Caco-2 (cell line): Measurements from ENCODE around the gene R3HDML. TPM values are rescaled to one million over a fixed set of nuclear protein-coding genes. Genes with fewer than 3 reads are reported as not detected.

Experiments used
- BruUV-seq: library from RNA; stranded (reverse); fragments of 400-500 nt; replicated peaks from 2 replicates; lab custom pipeline; 2021; lab: Mats Ljungman, UMichigan
- CTCF ChIA-PET: fragments of 300-600 bp; sonication (Branson Sonifier 250); formaldehyde crosslinking; loops from one replicate; lab custom pipeline; 2022; ENCODE audit warnings: antibody characterized with exemption; lab: Charles Lee
- POLR2A ChIA-PET: fragments of 300-600 bp; sonication (Branson Sonifier 250); formaldehyde crosslinking; loops from one replicate; lab custom pipeline; 2022; ENCODE audit warnings: antibody characterized with exemption; lab: Charles Lee
- DNase-seq, 2 experiments: peaks; one replicate each; pipeline versions ENCODE4 v3.0.0 to v3.0.0-alpha.2; 2020 to 2022
- H3K27me3 ChIP-seq: replicated peaks from 2 replicates; pipeline ENCODE4 v1.6.0; 2011; ENCODE audit warnings: low read length; ENCODE audit not compliant: control insufficient read depth, insufficient read depth
- H3K36me3 ChIP-seq: 2 replicates; pipeline ENCODE4 v1.5.1; 2011; ENCODE audit warnings: low read length; ENCODE audit not compliant: control insufficient read depth, insufficient read depth
- H3K4me1 ChIP-seq: fragments of 250-450 bp; sonication (Bioruptor Pico); 2 replicates; pipeline ENCODE4 v1.5.1; 2020; ENCODE audit warnings: mild to moderate bottlenecking
- H3K4me3 ChIP-seq: 2 replicates; pipeline ENCODE4 v1.5.1; 2011; ENCODE audit warnings: low read depth, mild to moderate bottlenecking, control low read depth, low read length
- H3K9me3 ChIP-seq: fragments of 250-450 bp; sonication (Bioruptor Pico); 2 replicates; pipeline ENCODE4 v1.5.1; 2020; ENCODE audit warnings: mild to moderate bottlenecking, moderate library complexity
- H3K27ac Mint-ChIP-seq: one replicate; pipeline ENCODE4 v1.8.0; 2022; ENCODE audit warnings: mixed read lengths; ENCODE audit not compliant: unreplicated experiment
- H3K27me3 Mint-ChIP-seq: one replicate; pipeline ENCODE4 v1.8.0; 2022; ENCODE audit warnings: mixed read lengths; ENCODE audit not compliant: insufficient read depth, unreplicated experiment
- H3K36me3 Mint-ChIP-seq: one replicate; pipeline ENCODE4 v1.8.0; 2022; ENCODE audit warnings: mild to moderate bottlenecking, mixed read lengths; ENCODE audit not compliant: insufficient read depth, unreplicated experiment
- H3K4me1 Mint-ChIP-seq: one replicate; pipeline ENCODE4 v1.8.0; 2022; ENCODE audit warnings: low read depth, mixed read lengths; ENCODE audit not compliant: unreplicated experiment
- H3K4me3 Mint-ChIP-seq: one replicate; pipeline ENCODE4 v1.8.0; 2022; ENCODE audit warnings: mild to moderate bottlenecking, moderate library complexity, mixed read lengths; ENCODE audit not compliant: unreplicated experiment
- H3K9me3 Mint-ChIP-seq: one replicate; pipeline ENCODE4 v1.8.0; 2022; ENCODE audit warnings: mixed read lengths; ENCODE audit not compliant: unreplicated experiment
- CTCF ChIP-seq, 2 experiments: fragments of 200-600 bp in 1 of 2; IDR thresholded peaks; 1 replicate in 1 of 2; 2 replicates in 1 of 2; pipeline versions ENCODE4 v1.5.1 to v1.8.0; 2011 to 2022; ENCODE audit warnings: antibody characterized with exemption in 1 of 2, control low read depth in 1 of 2, inconsistent platforms in 1 of 2, low read depth in 1 of 2, low read length in 1 of 2, mild to moderate bottlenecking in 1 of 2, moderate library complexity in 1 of 2; ENCODE audit not compliant: insufficient read depth in 1 of 2, severe bottlenecking in 1 of 2, unreplicated experiment in 1 of 2
- intact Hi-C: fragments of 100-400 bp; cut with micrococcal nuclease; formaldehyde crosslinking; loops from one replicate; pipeline ENCODE4 v1.10.0; 2022; ENCODE audit not compliant: unreplicated experiment
- total RNA-seq: library from RNA; stranded (reverse); gene quantifications from 2 replicates; pipeline ENCODE4 v1.2.3, GENCODE V29; 2022

R3HDML gene
- total RNA-seq, 1 experiment from 2014 or later, result not detected

- peaks cover 60% of the 10 kb centered on the region for H3K4me1 Mint-ChIP-seq
- no peaks in the 10 kb centered on the region for H3K9me3 Mint-ChIP-seq
- Histone ChIP-seq H3K9me3 (no peaks in the 10 kb centered on the region), H3K27me3 (no peaks in the 10 kb centered on the region), H3K36me3 (peaks cover 9% of the 10 kb centered on the region), H3K4me1 (peaks cover 88% of the 10 kb centered on the region), H3K4me3 (peak overlapping the region; percentile 11)
- POLR2A ChIA-PET, result interaction anchor here (1.2 to 2.0 kb wide), 3 partner anchors 11 to 16 kb away, joined by 4 to 21 read pairs (median 6); no protein-coding TSS in a partner anchor
- H3K27me3 Mint-ChIP-seq, result no peaks in the 10 kb centered on the region
- intact Hi-C loops, result loop anchor here (2.0 kb wide), 2 partner anchors 65 to 185 kb away; partner anchors contain the start of gene OSER1
- no peak for DNase-seq
- no peak for TF ChIP-seq CTCF (IDR thresholded peaks at IDR 0.05; ENCODE audit: insufficient read depth in 1 of 2, low read depth in 1 of 2, low read length in 1 of 2, severe bottlenecking in 1 of 2, unreplicated experiment in 1 of 2)
- BruUV-seq, result no TSS peak
- peaks cover 64% of the 10 kb centered on the region for H3K36me3 Mint-ChIP-seq
- H3K4me3 Mint-ChIP-seq, result peak overlapping the region; percentile 47
- CTCF ChIA-PET, result interaction anchor here (1.1 to 3.7 kb wide), 11 partner anchors 11 to 214 kb away, joined by 3 to 47 read pairs (median 3); partner anchors contain the start of genes FITM2 and TTPAL
- H3K27ac Mint-ChIP-seq, result peak overlapping the region; percentile 78
Observed at GRCh38 chr20:44395461-44396340, 58.9 kb downstream of the R3HDML start.

GRCh38 chr20:44396369-44397130, 59.7 kb downstream of the R3HDML start:
- Mint-ChIP-seq H3K36me3 (peaks cover 56% of the 10 kb centered on the region), H3K27ac (no peak overlapping the region), H3K9me3 (no peaks in the 10 kb centered on the region), H3K27me3 (no peaks in the 10 kb centered on the region), H3K4me1 (peaks cover 62% of the 10 kb centered on the region), H3K4me3 (no peak overlapping the region)
- intact Hi-C loops, result no loop called here
- no peak for DNase-seq
- Histone ChIP-seq H3K9me3 (no peaks in the 10 kb centered on the region), H3K27me3 (no peaks in the 10 kb centered on the region), H3K36me3 (0 out of 2 replicates have a peak, but pooled peaks cover 3% of the 10 kb centered on the region), H3K4me1 (peaks cover 94% of the 10 kb centered on the region), H3K4me3 (no peak overlapping the region)
- BruUV-seq, result no TSS peak
- ChIA-PET POLR2A (interaction anchor here (0.6 to 1.6 kb wide), 3 partner anchors 10 to 44 kb away, joined by 3 to 6 read pairs (median 4); no protein-coding TSS in a partner anchor), CTCF (interaction anchor here (1.1 to 3.7 kb wide), 5 partner anchors 12 to 179 kb away, joined by 3 to 47 read pairs (median 25); partner anchors contain the start of gene FITM2)
- TF ChIP-seq CTCF (IDR thresholded peaks at IDR 0.05; ENCODE audit: insufficient read depth in 1 of 2, low read depth in 1 of 2, low read length in 1 of 2, severe bottlenecking in 1 of 2, unreplicated experiment in 1 of 2), result no peak

- Mint-ChIP-seq H3K4me3 (no peak overlapping the region), H3K27me3 (no peaks in the 10 kb centered on the region), H3K4me1 (peaks cover 65% of the 10 kb centered on the region), H3K9me3 (no peaks in the 10 kb centered on the region), H3K36me3 (peaks cover 47% of the 10 kb centered on the region), H3K27ac (peak overlapping the region; percentile 78)
- intact Hi-C loops, result no loop called here
- ChIA-PET CTCF (interaction anchor here (0.6 to 1.7 kb wide), 4 partner anchors 9 to 46 kb away, joined by 3 to 6 read pairs (median 3); no protein-coding TSS in a partner anchor), POLR2A (interaction anchor here (0.8 kb wide), 1 partner anchor 13 kb away, joined by 3 read pairs; no protein-coding TSS in a partner anchor)
- no peaks in the 10 kb centered on the region for H3K9me3 ChIP-seq
- H3K36me3 ChIP-seq, result peaks cover 10% of the 10 kb centered on the region
- no peak for TF ChIP-seq CTCF (IDR thresholded peaks at IDR 0.05; ENCODE audit: insufficient read depth in 1 of 2, low read depth in 1 of 2, low read length in 1 of 2, severe bottlenecking in 1 of 2, unreplicated experiment in 1 of 2)
- peaks cover 94% of the 10 kb centered on the region for H3K4me1 ChIP-seq
- H3K27me3 ChIP-seq, result no peaks in the 10 kb centered on the region
- no TSS peak for BruUV-seq
- H3K4me3 ChIP-seq, result no peak overlapping the region
- DNase-seq, result peak in 1 of 2 experiments; percentile 11
Observed at GRCh38 chr20:44398335-44398734, 61.5 kb downstream of the R3HDML start.
